Germinal center (tissue), 1 donor: Measurements from ENCODE around the gene PI4KA.
"Not testable (repeated sequence)": the region's sequence is repeated elsewhere in the genome, so short reads cannot be mapped to it uniquely, and the experiment has no call there.

Experiments
- DNase-seq: peaks from one replicate; pipeline ENCODE4 v3.0.0; 2012; ENCODE audit warnings: mixed read lengths, low spot score

The PI4KA gene

GRCh38 chr22:20858615-20859416 lies at the start of gene PI4KA, which contains the start of gene SNAP29:
Gene PI4KA, minus strand, starts transcription at chr22:20858811. Its CDS starts 86 bp downstream, at chr22:20858725.
Gene SNAP29, plus strand, starts transcription at chr22:20859007. Its CDS starts 104 bp downstream, at chr22:20859111.
- peak; percentile 99 for DNase-seq

- no peak for DNase-seq
Measured at GRCh38 chr22:20906387-20906767, 47.8 kb upstream of the PI4KA start.

GRCh38 chr22:20905415-20906386 lies 47.1 kb upstream of the PI4KA start:
- no peak for DNase-seq

- DNase-seq = no peak
Measured at GRCh38 chr22:20904980-20905355, 46.4 kb upstream of the PI4KA start.

GRCh38 chr22:20904008-20904979 lies 45.7 kb upstream of the PI4KA start:
- no peak for DNase-seq

GRCh38 chr22:20903093-20903492 lies 44.5 kb upstream of the PI4KA start:
- no peak for DNase-seq

GRCh38 chr22:20901093-20902033 lies 42.8 kb upstream of the PI4KA start:
- not testable (repeated sequence) for DNase-seq

- DNase-seq = no peak
Measured at GRCh38 chr22:20899827-20900423, 41.3 kb upstream of the PI4KA start.

GRCh38 chr22:20897737-20898136 lies 39.1 kb upstream of the PI4KA start:
- not testable (repeated sequence) for DNase-seq

GRCh38 chr22:20890975-20891374 lies 32.4 kb upstream of the PI4KA start:
- DNase-seq = no peak

- no peak for DNase-seq
Measured at GRCh38 chr22:20889904-20890540, 31.4 kb upstream of the PI4KA start.

- DNase-seq = no peak
Measured at GRCh38 chr22:20889025-20889704, 30.6 kb upstream of the PI4KA start.

GRCh38 chr22:20887375-20887774 lies 28.8 kb upstream of the PI4KA start:
- no peak for DNase-seq

- DNase-seq = peak; percentile 62
Measured at GRCh38 chr22:20885557-20886323, 27.1 kb upstream of the PI4KA start.

- no peak for DNase-seq
Measured at GRCh38 chr22:20885017-20885556, 26.5 kb upstream of the PI4KA start.

- DNase-seq = no peak
Measured at GRCh38 chr22:20884454-20884853, 25.8 kb upstream of the PI4KA start.

- no peak for DNase-seq
Measured at GRCh38 chr22:20882855-20883254, 24.2 kb upstream of the PI4KA start.
